Central memory CD4-positive, alpha-beta T cell (primary cell): ENCODE results near the gene FTH1.
A peak's percentile ranks its signal among the peaks of the same experiment; 100 is the strongest.

Experiments
- DNase-seq: peaks from one replicate; pipeline ENCODE4 v3.0.0; 2022

The FTH1 gene

DNA sequence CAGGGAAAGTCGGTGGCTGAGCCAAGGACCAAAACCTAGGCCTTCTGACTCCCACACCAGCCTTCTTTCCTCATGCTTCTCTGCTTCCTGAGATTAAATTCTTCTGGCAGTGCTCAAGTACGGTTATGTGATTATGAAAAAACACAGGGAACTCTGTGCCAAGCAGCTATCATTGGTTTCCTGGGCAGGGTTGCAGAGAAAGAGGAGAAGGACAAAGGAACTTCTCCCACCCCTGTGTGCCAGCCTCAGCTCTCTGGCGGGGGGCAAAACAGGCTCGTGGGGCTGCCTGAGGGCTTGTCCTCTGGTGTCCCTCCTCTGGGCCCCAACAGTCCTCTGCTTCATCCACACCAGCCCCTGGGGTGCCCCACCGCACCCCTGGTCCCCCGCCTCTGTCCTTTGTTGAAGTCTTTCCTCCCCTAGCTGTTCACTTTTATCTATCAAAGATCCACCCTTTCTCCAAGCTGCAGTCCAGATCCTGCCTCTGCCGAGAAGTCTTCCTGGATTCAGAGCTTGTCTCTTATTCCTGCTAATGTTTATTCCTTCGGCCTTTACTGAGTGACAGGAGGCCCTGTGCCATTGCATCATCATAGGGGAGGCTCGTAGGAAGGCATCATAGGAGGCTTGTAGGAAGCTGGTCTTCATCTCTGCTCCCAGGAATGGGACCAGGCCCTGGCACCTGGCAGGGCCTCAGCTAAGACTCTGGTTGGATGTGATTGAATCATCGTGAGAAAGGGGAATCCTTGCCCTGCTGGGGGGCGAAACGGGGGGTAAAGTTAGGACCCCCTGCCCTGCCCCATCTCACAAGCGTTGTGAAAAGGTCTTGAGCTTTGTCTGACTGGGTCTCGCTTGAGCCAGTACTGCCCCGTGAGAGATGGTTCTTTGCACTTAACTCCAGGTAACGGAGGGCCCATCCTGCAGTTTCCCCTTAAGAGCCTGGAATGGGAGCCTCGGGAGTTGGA lies 11.5 kb upstream of the FTH1 start:
- DNase-seq = no peak

DNA sequence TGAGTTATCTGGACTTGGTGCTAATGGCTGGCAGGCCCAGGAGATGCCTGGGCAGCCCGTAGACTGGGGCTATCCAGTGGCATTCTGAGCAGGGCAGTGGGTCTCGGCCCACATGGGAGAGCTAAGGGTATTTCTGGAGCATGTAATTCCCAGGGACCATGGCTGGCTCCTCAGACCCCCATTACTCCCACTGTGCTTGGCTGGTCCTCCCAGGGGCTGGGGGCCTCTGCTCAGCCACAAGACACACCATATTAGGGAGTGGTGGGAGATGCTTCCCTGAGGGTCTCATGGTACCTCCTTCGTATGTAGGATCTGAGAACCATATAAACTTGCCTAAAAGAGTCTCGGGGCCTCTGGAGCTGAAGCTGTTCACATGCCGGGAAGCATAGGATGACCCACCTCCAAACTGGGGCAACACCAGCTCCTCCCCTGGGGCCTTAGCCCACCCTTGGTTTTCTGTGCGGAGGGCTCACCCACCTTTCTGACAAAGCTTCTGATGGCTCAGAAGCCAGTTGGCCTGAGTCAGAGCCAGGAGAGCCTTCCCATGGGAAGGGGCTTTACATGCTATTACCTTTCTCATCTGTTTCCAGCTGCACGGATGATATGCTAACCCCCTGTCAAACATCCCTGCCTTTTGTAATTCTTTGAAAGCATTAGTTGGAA lies 9.5 kb upstream of the FTH1 start:
- no peak for DNase-seq

DNA sequence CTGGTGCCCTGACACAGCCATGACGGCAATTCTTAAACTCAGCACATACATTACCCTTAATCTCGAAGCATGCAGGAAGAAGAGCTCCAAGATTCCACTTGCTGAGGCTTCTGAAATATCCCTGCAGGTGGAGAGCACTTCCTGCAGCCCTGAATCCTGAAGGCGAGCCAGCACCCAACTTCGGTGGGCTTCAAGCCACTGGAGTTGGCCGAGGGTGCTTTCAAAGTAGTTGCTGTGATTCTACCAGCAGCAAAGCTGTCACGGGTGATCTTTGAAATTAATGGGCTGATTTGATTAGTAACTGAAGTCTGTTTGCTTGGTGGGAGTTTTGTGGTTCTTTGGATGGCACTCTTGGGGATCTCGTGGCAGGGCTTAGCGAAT lies 9.0 kb upstream of the FTH1 start:
- DNase-seq = no peak

DNA sequence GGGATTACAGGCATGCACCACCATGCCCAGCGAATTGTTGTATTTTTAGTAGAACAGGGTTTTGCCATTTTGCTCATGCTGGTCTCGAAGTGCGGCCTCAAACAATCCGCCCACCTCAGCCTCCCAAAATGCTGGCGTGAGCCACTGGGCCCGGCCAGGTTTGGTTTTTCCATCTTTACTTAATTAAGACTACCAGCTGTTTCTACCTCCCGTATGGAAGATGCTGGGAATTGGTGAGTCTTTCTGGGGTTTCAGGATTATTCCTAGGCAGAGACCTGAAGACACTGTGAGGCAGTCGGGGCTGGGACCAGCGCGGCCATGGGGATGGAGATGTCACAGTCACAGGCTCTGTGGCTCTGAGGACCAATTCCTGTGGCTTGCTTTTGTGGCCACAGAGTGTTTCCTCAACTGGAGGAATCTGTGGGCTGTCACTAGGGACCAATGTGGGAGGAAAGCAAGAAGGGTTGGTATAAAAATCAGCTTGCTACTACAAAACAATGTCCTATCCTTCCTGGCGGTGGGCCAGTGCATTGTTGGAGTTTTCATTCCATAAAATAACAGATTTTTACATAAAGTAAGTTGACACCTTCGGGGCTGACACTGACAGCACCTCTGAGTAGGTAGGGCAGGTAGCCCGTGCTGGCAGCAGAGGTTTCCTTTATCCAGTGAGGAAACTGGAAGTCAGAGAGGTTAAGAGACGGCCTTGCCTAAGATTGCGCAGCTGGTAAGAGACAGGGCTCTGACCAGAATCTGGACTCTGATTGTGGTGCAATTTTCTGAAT lies 8.4 kb upstream of the FTH1 start:
- no peak for DNase-seq

DNA sequence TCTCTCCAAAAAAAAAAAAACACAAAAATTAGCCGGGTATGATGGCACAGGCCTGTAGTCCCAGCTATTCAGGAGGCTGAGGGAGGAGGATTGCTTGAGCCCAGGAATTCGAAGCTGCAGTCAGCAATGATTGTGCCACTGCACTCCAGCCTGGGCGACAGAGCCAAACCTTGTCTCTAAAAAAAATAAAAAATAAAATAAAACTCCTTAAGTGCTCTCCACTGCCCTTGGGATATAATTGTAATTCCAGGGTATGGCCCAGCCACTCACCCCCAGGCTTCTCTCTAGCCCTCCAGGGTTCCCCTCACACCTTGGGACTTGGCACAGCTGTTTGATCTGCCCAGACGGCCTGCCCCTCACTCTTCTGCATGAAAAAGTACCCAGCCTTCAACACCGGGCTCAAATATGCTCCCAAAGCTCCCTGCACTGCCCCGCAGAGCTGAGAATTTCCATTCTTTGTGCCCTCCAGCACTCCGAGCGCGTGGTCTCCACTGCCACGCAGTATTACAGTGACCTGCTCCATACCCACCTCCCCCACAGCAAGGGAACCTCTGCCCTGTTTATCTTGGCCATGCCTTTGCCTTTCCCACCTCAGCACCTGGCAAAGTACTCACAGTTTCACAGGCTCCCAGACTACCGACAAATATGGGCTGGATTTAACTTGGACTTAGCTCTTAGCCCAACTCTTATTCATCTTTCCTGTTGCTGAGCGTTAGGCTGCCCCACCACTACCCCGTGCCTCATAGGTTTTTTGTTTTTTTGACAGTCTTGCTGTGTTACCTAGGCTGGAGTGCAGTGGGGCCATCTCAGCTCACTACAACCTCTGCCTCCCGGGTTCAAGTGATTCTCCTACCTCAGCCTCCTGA lies 7.6 kb upstream of the FTH1 start:
- no peak for DNase-seq

DNA sequence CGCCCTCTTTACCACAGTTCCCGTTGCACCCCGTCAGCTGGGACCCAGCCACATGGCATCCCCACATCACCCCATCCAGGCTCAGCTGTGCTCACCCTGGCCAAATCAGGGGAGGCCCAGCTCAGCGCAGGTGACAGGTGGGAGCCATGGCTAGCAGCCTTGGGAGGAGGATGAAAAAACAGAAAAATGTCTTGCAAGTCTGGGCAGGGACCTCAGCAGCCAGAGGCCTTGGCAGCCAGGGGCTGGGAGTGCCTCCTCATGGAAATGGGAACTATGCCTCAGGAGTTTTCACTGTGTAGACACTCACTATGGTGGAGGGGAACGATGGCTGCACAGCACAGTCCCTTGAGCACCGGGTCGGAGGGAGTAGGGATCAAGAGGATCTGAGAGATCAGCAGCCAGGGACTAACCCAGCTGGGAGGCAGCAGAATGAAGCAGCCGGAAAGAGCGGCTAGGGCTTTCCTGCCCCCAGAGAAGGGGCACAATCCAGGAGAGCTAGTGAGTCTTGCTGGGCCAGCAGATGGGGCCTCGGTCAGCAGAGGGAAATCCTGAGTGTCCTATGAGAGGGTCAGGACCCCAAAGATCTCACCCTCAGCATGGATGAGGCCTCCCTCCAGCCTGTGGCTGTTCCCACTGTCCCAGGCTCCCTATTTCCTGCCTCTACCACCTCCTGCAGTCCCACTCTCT lies 6.2 kb upstream of the FTH1 start:
- no peak for DNase-seq

DNA sequence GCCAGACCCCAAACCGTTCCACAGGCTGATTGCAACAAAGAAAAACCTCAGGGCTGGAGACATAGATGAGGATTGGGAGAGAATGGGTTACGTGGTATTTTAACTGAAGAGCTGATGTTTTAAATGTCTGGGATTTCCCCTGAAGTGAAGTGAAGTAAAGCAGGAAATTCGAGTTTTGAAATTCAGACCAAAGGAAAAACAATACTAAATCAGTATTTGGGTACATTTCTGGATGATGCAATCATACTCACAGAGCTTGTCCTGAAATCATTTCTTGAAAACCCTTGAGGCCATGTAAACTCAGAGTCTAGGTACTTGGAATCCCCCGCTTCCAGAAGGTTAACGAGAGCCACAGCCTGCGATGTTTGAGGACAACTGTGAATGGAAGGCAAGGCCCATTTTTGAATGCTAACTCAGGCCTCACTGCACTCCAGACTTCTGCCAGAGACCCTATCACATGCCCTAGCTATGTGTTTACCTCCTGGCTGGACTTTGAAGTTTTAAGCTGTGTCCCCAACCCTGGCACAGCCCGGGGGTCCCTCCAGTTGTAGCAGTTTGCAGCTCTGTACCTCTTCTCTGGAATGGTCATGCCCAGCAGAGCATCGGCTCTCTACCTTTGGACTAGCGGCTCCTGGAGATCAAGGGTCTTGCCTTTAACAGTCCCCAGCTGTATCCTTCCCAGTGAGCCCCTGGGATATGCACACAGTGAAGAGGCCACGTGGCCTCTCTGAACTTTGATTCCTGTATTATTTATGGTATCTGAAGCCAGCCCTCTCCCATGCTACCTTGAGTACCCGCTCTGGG lies 5.4 kb upstream of the FTH1 start:
- peak; percentile 12 for DNase-seq

DNA sequence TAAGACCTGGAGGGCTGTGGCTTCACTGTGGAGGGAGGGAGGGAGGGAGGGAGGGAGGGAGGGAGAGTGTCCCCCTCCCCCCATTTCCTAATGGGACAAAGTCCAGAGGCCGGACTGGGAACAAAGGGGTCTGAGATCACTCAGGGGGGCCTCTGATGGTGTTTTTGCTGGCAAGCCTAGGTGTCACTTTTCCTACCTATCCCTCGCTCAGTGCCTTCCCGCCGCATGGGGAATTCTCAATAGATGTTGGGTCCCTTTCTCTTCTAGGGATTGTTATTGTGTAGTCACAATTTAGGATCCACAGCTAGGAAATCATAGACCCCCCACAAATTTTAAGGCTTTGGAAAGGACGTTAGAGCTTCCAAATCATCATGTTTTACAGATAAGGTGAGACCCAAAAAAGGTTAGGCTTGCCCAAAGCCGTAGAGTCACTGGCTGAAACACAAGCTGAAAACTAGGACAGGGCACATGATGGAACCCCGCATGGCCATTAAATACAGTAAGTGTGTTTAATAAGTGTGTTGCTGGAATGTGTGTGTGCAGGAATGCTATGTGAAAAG lies 4.8 kb upstream of the FTH1 start:
- no peak for DNase-seq

DNA sequence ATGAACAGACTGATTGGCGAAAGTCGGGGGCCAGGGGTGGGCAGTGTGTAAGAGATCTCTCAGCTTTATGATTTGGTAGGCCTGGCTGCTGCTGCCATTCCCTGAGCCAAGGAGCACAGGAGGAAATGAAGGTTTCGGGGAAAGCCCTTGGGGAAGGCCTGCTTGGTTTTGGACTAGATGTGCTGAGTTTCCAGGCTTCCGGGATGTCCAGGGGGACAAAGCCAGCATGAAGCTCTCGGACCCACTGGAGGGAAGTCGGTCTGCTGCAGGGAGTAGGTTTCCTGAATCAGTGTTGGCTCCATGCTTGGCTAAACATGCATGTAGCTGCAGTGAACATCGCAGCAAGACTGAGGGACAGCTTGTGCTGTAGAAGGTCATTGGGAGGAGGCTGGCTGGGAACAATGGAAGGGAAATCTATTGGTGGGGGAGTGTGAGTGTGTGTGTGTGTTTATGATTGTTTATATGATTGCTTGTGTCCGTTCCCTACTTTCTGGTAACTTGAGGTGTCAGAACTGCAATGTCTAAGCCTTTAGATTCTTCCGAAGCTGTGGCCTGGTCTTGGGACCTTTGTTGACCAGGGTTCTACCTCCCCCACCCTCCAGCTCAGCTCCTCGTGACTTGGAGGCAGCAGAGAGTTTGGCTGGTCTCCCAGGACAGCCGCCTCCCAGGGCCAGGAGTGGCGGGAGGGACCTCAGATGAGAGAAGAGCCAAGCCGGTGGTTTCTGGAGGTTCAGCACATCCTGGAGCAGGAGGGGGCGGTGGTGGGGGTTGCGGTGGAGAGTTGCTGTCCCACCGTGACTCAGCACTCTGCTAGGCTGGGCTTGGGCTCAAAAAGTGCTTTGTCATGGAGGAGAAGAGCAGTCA lies 4.0 kb upstream of the FTH1 start:
- DNase-seq = peak; percentile 33

DNA sequence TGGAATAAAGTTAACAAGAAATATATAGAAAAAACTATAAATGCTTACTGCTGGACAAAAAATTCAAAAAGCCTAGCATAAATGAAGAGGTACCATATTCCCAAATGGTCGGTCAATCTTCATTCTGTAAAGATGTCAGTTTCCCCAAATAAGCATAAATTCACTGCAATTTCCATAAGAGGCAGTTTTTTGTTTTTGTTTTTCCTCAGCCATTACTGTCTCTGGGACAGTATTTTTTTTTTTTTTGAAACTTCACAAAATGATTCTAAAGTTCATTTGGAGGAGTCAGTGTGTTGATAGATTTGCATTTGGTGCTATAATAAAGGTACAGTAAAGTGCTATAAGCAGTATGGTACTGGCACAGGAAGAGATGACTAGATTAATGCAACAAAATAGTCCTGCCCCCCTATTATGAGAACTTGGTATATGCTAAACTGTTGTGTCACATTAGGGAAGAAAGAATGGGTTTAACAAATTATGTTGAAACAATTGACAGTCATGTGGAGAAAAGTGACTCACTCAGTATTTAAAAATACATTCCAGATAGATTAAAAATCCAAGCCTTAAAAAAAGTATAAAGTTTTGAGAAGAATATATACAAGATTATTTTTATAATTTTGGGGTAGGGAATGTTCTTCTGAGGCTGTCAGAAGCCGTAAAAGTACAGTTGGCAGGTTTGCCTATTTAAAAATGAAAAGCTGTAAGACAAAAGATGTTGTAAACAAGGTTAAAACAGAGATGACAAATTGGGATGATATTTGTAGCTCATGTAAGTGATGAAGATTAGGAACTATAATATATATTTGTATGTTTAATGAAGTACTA lies 2.6 kb upstream of the FTH1 start:
- no peak for DNase-seq

DNA sequence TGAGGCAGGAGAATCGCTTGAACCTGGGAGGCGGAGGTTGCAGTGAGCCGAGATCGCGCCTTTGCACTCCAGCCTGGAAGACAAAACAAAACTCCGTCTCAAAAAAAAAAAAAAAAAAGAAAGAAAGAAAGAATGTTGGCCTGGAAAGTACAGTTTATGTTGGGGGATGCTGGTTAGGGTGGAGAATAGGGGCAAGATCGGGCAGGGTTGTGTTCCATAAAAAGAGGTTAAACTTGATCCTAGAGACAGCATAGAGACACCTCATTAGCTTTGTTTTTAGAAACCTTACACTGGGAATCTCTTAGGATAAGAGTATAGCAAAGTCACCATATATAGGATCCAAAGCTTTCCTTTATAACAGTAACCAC lies 1.9 kb upstream of the FTH1 start:
- DNase-seq = no peak

DNA sequence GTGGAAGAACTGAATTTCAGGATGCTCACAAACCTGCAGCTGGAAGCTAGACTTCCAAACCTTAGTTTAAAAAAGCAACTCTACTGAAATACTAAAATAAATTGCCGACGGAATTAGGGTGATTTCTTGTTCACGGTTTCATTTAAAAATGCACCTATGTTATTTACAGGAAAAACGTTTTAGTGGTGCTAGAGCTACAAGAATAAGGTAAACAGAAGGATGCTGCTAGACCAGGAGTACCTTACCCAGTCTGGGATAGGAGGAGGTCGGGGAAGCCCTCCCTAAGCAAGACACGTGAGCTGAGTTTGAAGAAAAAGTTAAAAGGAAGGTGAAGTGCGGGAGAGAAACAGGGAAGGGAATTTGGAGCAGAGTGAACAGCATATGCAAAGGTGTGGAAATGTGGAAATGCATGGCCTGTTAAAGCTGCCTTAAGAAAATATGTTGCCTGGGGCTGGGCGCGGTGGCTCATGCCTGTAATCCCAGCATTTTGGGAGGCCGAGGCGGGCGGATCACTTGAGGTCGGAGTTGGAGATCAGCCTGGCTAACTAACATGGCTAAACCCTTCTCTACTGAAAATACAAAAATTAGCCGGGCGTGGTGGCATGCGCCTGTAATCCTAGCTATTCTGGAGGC lies 1.4 kb upstream of the FTH1 start:
- DNase-seq = no peak

DNA sequence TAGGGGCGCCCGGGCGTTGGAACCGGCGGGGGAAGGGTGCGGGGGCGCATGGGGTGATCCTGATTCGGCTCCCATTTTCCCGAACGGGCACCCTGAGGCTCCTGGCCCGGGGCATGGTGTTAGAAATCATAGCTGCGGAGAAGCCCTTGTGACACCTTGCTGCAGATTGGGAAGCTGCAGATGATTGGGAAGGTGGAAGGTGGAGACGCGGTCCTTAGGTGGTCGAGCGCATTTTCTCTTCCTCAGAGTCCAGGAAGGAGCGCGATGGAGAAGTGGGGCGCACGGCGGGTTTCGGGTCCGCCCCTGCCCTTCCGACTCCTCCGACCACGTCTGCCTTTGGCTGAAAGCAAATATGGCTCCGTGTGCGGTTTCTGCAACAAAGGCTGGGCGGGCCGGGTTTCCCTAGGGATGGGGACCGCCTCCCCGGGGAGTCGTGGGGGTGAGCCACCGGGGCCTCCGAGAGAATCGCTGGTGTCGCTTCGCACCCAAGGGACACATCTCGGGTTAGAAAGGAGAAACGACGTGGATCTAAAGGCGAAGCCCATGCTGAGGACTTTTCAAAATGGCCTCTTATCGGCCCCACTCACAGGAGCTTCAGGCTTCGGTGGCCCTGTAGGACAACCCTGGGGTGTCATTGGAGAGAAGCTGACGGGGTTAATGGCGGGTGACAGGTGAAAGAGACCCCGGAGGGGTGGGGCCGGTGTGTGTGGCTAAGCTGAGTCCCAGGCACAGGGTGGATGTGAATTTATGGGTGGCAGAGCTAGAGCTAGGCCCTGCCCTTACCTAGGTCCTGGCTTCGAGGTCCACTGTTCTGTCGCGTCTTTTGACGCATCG lies 707 bp upstream of the FTH1 start:
- peak; percentile 34 for DNase-seq

DNA sequence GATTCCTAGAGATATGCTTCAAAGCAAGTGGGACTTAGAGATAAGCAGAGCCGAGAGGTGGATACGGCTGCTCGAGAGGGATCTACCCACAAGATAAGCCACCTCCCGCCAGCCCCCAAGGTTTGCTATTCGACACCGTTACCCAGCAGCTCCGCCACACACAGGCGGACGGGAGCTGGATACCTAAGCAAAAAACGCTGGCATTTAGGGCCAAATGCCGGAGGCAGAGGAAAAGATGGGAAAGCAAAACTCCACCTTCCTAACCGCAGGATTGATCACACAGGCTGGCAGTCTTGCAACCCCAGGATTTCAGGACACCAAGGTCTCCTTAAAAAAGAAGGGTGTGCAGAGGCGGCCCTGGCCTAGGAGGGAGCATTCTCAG lies 709 bp downstream of the FTH1 start:
- peak; percentile 38 for DNase-seq

DNA sequence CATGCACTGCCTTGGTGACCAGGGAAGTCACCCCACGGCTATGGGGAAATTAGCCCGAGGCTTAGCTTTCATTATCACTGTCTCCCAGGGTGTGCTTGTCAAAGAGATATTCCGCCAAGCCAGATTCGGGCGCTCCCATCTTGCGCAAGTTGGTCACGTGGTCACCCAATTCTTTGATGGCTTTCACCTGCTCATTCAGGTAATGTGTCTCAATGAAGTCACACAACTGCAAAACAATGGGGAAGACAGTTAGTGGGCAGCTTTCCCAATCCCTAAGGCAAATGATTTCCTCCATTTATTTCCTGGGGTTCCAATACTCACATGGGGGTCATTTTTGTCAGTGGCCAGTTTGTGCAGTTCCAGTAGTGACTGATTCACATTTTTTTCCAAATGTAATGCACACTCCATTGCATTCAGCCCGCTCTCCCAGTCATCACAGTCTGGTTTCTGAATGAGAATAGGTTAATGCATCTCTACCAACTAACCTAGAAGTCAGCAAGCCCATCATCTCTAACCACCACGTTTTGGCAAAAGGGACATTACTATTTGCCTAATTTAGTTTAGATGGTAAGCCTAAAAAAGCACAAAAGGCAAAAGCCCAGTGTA lies 2.7 kb downstream of the FTH1 start:
- peak; percentile 28 for DNase-seq

DNA sequence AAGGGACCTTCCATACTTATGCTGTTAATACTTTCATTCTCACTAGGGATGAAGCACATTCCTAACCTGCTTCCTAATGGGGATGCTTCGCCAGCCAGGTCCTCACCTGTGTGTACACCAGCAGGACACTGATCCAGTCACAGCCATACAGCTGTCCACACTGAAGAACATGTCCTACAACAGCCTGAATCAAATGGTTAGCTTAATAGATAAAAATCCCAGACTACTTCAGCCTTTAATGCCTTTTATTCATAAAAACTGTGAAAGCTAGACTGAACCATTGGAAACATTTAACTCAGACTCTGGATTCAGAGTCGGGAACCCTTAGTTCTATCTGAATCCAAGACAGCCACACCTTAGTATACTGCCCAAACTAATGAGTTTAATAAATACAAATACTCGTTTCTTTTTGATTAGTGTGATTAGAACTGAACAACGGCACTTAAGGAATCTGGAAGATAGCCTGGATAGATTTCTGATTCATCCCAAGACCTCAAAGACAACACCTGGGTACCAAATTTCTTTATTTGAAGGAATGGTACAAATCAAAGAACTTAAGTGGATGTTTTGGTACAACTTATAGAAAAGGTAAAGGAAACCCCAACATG lies 3.3 kb downstream of the FTH1 start:
- no peak for DNase-seq
